GM19438 (cell line): ENCODE measurements around the gene CWC25.
A peak's percentile ranks its signal among the peaks of the same experiment; 100 is the strongest.
"Not testable (repeated sequence)": the region's sequence is repeated elsewhere in the genome, so short reads cannot be mapped to it uniquely, and the experiment has no call there.

ENCODE experiments used
- ATAC-seq: cut with Tn5 transposase; IDR thresholded peaks from one replicate; pipeline ENCODE4 v1.9.1; 2021; ENCODE audit warnings: low read depth; ENCODE audit not compliant: unreplicated experiment

Gene CWC25

GRCh38 chr17:38824899-38825761, at the start of gene CWC25:
Gene CWC25, minus strand, starts transcription at chr17:38825321. Its CDS starts 138 bp downstream, at chr17:38825183.
- ATAC-seq: peak; percentile 81

GRCh38 chr17:38873640-38874380, 48.7 kb upstream of the CWC25 start:
- ATAC-seq: no peak

GRCh38 chr17:38872671-38873385, 47.7 kb upstream of the CWC25 start:
- no peak for ATAC-seq

- ATAC-seq: no peak
These were observed 46.9 kb upstream of the CWC25 start for GRCh38 chr17:38872027-38872511.

- no peak for ATAC-seq
These were observed 46.3 kb upstream of the CWC25 start for GRCh38 chr17:38871247-38872015.

DNA sequence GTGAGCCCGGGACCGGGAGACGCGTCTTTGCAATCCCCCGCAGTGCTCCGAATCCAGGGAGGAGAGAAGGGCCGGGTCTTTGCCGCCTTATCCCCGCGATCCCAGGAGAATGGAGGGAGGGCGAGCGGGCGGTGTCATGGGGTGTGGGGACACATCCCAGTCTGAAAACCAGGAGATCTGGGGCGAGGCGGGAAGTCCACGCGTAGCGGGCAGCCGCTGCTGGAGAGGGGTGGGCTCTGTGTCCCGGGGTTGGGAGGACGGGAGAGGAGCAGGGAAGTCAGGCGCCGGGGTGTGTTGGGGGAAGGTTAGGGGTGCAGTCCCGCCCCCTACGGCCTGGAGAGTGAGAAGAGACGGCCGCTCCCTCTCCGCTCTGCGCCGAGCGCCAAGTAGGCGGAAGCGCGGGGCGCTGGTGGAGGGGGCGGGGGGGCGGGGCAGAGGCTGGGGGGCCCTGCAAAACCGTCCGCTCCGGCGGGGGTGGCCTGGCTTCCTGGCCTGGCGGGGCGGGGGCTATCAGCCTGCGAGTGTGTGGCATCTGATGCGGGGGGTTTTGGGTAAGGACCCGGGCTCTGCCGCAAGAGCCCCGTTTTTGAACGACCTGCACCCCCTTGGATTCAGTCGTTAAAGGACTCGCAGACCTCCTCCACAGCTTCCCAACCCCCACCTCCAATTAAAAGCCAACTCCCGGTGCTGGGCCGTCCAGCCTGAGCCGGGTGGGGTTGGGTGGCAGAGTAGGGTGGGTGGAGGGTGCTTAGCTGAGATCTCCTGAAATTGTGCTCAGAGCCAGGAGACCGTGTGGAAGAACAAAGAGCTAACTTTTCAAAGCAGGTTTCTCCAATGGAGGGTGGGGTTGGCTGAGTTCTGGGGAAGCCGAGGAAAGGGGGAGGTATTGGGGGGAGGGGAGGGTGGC, 45.4 kb upstream of the CWC25 start:
- ATAC-seq: no peak

DNA sequence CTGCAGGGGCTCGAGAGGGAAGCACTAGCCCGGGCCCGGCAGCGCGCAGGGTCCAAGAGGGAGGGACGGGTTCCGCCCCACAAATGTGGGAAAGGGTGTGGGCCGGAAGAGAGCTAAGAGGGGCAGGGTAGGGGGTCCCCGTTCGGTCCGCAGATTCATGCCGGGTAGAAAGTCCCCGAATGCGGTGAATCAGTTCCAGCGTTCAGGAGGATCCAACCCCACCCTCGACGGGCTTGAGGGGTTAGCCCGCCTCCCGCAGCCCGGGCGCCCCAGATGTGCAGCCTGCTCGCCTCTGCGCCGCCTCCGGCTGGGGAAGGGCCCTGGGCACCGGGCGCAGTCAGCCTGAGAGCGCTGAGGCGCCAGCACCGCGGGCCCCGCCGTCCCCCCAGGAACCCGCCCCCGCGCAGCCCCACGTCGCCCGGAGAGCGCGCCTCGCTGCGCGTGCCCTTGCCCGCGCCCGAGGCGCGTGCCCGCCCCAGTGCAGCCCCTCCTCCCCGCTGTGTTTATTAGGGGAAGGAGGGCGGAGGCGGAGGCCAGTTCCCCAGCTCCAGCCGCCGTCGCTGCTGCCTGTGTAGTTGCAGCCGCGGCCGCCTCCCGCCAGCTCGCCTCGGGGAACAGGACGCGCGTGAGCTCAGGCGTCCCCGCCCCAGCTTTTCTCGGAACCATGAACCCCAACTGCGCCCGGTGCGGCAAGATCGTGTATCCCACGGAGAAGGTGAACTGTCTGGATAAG, 44.6 kb upstream of the CWC25 start, which contains the start of gene LASP1:
Gene LASP1, plus strand, starts transcription at position 533 of the 733 bp plus-strand sequence. Its CDS starts 132 bp downstream, at position 665.
- ATAC-seq: peak; percentile 35

DNA sequence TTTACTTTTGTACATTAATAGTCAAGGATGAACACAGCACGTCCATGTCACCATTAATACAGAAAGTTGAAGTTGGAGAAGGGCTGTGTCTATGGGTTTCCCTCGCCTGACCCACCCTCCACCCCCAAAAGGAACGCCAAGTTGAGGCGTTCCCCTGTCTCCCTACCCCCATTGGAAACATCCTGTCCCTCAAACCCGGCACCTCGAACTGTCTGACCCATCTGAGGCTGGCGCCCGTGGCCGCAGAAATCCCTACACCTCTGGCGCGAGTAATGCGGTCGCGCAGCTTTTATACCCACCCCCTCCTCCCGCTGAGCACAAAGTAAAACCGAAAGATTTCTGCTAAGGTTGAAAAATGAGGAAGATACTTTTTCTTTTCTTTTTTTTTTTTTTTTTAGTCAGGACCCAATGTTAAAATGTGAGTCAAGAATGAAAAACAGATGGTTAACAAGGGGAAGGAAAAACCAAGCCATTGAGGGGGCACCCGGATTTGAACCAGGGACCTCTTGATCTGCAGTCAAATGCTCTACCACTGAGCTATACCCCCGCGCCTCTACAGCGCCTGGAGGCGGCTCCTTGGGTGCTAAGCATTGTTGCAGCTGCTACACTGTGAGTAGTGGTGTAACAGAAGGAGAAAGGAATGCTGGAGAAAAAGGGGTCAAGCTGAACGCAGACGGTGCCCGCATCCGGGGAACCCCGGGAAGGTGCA, 43.9 kb upstream of the CWC25 start:
- peak; percentile 34 for ATAC-seq

DNA sequence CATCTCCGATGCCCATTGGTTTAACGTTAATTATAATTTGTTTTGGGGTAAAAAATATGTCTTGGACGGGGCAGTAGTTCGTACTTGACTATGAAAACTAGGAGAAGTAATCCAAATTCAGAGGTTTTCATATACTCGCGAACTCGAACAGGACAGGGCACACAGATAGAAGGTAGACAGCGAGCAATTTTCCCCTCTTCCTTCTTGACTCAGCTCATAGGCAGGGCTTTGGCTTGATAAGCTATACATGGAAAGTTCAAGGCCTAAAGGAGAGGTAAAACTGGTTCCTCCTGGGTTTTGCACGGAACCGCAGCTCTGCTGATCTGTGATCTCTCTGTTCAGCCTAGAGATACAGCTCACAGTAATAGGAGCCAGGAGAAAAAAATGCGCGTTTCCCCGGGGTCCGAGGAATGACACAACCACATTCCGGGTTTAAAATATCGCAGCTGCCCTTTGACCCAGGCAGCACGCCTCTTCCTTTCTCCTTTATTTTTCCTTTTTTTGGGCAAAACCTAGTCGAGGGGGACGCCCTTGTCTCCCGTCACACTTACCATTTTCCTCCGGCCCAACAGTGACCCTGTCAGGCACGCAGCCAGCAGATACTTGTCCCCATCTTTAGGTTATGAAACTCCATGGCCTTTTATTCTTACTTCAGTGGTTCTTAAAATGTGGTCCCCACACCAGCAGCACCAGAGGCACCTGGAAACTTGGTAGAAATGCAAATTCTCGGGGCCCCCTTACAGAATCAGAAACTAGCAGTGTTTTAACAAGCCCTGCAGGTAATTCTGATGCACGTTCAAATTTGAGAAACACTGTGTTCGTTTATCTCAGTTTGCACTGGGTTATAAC, 43.1 kb upstream of the CWC25 start:
- ATAC-seq: no peak

- ATAC-seq: no peak
These were observed 42.3 kb upstream of the CWC25 start for GRCh38 chr17:38867179-38867967.

DNA sequence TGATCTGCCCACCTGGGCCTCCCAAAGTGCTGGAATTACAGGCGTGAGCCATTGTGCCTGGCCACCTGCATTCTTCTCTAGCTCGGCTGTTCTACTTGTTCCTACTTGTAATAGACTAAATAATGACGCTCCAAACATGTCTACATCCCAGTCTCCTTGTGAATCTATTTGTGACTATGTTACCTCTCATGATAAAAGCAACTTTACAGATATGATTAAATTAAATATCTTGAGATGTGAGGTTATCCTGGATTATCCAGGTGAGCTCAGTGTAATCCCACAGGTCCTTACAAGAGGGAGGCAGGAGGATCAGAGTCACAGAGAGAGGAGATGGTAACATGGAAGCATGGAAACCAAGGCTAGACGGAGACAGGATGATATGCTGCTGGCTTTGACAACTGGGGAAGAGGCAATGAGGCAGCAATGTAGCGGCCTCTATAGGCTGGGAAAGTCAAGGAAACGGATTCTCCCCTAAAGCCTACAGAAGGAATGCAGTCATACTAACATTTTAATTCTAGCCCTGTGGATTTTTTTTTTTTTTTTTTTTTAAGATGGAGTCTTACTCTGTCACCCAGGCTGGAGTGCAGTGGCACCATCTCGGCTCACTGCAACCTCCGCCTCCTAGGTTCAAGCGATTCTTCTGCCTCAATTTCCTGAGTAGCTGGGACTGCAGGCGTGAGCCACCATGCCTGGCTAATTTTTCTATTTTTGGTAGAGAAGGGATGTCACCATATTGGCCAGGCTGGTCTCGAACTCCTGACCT, 39.7 kb upstream of the CWC25 start:
- no peak for ATAC-seq

GRCh38 chr17:38861399-38861843, 36.3 kb upstream of the CWC25 start:
- ATAC-seq: no peak

DNA sequence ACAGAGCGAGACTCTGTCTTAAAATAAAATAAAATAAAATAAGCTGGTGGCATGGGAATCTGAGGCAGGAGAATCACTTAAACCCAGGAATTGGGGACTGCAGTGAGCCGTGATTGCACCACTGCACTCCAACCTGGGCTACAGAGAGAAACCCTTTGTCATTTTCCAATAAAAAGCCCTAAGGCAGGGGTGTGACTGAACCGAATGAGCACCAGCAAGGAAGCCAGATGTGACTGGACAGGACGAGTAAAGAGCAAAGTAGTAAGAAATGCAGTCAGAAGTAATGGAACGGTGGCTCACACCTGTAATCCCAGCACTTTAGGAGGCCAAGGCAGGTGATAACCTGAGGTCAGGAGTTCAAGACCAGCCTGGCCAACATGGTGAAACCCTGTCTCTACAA, 32.1 kb upstream of the CWC25 start:
- no peak for ATAC-seq

GRCh38 chr17:38855101-38855714, 30.1 kb upstream of the CWC25 start:
- ATAC-seq: not testable (repeated sequence)
